HG02981 (cell line): Measurements from ENCODE around the gene SEC24C.
"Not testable (repeated sequence)": the region's sequence is repeated elsewhere in the genome, so short reads cannot be mapped to it uniquely, and the experiment has no call there.

Source experiments
- ATAC-seq: cut with Tn5 transposase; IDR thresholded peaks from one replicate; pipeline ENCODE4 v1.9.1; 2021; ENCODE audit warnings: mild to moderate bottlenecking, moderate library complexity; ENCODE audit not compliant: unreplicated experiment

Gene SEC24C

GRCh38 chr10:73743905-73744663 lies at the start of gene SEC24C:
Gene SEC24C, plus strand, starts transcription at chr10:73744372. Its CDS starts 2,461 bp downstream, at chr10:73746833.
- peak; percentile 92 for ATAC-seq

DNA sequence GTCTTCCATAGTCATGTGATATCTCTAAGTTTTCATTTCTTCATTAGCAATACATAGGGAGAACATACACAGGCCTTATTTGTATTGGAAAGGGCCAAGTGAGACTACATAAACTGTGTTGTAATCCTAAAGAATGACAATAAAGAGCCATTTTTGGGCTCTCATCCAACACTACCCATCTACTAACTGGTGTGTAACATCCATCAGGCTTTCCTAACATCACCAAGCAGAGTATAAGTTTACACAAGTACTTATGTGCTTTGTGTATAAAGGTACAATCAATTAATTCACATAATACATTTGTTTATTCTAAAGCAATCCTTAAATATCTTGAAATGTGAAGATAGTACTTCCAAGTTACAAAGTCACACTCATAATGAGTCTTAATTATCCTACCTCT lies 48.9 kb upstream of the SEC24C start:
- not testable (repeated sequence) for ATAC-seq

DNA sequence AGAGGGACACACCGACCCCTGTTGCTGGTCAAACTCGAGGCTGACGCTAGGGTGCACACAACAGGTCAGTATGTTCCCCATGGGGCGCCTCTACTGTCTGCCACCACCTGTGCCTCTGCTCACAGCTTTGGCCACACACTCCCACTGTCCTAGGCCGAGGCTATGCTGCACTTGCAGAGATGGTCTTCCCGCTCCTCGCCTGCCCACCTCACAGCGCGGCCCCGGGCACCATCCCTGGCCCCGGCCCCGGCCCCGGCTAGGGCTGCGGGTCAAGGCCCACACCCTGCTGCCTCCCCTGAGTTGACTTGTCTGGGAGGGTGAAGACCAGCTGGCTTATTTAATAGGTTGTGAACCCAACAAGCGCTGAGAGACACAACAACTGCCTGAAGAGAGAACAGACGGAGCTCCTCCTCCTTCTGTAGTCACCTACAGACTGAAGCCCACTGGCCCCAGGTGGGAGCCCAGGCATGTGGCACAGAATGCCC lies 46.5 kb upstream of the SEC24C start, which contains the start of gene AGAP5:
Gene AGAP5, minus strand, starts transcription at position 435 of the 485 bp plus-strand sequence. Its CDS starts 354 bp downstream, at position 81.
- ATAC-seq: not testable (repeated sequence)

- not testable (repeated sequence) for ATAC-seq
Measured at GRCh38 chr10:73698819-73699218, 45.4 kb upstream of the SEC24C start.

DNA sequence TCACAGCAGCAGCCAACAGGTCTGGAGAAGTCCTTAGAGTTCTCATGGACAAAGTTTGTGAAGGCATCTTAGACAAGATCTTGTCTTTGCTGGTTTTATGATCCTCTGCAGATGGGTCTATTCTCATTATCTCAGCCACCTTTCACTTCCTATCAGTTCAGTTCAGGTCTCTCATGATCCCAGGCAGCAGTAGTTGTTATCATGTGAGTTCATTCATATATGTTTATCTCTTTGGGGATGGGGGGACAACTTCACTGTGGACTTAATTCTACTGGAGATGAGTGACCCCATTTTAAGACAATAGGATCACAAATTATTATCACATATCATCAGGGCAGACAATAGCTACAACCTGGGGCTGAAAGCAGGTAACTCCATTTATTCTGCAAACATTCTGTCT lies 40.2 kb upstream of the SEC24C start:
- ATAC-seq: not testable (repeated sequence)

GRCh38 chr10:73705506-73706072 lies 38.6 kb upstream of the SEC24C start:
- not testable (repeated sequence) for ATAC-seq

GRCh38 chr10:73706488-73706887 lies 37.7 kb upstream of the SEC24C start:
- ATAC-seq: not testable (repeated sequence)

DNA sequence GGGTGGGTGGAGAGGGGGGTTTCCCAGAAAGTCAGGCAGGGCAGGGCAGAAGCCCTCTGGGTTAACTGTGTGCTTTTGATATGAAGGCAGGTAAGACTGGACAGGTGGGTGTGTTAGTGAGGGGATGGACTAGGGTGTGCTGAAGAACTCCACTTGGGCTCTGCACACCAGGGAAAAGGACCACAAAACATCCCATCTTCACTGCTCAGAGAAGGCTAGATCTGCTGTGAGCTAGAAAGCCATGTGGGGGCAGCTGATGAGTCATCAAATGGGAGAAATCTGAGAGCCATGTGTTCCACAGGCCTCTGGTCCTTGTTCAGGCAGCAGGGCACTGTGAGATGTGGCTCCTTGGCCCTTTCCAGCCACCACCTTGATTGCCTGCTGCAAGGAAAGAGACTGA lies 36.5 kb upstream of the SEC24C start:
- ATAC-seq: not testable (repeated sequence)

DNA sequence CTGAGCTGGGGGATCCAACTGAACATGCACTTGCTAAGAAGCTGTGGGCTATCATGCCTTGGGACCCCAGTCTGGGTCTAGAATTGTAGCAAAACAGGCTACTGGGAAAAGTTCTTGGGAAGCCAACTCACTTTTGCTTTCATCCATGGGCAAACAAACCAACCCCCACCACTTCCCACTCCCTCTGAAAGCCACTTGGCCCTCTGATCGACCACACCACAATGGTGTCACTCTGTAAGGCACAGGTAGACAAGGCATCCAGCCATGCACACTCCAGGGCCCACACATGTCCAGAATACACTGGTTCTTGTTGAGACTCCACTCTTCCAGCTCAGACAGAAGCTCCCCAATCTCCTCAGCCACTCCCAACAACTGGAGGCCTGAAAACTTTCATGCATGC lies 36.0 kb upstream of the SEC24C start:
- ATAC-seq: not testable (repeated sequence)

GRCh38 chr10:73711683-73712082 lies 32.5 kb upstream of the SEC24C start:
- not testable (repeated sequence) for ATAC-seq

GRCh38 chr10:73713912-73714311 lies 30.3 kb upstream of the SEC24C start:
- not testable (repeated sequence) for ATAC-seq

DNA sequence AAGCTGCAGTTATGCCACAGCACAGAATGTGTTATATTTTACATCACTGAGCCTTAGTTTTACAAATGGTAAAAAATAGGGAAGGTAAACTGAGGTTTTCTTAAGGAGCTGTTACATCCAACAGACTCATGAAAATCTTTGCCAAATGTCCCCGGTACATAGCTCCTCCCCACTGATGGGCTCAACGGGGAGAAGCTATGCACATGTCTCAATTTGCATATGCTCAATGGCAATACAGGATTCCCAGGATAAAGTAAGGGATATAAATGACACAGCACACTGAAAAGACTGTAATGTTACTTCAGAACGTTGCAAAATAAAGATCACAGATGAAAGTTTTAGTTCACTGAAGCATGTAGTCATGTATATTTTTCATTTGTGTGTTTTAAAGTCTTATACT lies 29.7 kb upstream of the SEC24C start:
- not testable (repeated sequence) for ATAC-seq

GRCh38 chr10:73715179-73716156 lies 28.7 kb upstream of the SEC24C start:
- not testable (repeated sequence) for ATAC-seq

GRCh38 chr10:73716251-73716650 lies 27.9 kb upstream of the SEC24C start:
- no peak for ATAC-seq

DNA sequence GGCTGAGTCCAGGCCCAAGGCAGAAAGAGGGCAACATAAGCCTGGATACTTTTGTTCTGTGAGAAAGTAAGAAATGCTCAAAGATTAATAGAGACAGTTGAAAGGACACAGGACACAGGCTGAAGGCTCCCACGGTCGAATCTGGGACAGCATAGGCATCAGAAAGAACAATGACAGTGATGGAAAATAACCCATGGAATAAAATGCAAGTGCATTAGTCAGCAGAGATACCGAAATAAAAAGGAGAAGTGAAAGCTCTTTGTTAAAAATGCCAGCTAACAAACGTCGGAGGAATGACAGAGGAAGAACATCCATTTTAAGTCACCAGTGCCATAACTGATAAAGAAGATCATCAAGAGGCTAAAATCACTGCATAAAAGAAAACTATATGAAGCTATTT lies 26.6 kb upstream of the SEC24C start:
- no peak for ATAC-seq

DNA sequence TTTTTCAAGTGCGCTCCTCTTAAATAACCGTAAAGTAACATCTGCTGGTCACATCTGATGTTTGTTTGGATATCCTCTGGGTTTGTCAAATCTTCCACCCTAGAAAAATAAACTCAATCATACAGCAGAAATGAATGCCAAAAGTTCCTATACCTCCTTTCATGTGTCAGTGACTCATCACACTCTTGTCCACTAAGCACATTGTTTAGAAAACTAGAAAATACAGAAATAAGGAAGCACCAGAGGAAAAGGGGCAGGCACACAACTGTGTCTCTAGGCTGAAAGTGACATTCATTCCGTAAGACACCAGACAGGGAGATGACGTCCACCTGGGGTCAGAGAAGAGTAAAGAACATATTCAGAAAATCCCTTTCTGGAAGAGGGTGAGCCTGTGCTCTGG lies 23.6 kb upstream of the SEC24C start:
- ATAC-seq: not testable (repeated sequence)

DNA sequence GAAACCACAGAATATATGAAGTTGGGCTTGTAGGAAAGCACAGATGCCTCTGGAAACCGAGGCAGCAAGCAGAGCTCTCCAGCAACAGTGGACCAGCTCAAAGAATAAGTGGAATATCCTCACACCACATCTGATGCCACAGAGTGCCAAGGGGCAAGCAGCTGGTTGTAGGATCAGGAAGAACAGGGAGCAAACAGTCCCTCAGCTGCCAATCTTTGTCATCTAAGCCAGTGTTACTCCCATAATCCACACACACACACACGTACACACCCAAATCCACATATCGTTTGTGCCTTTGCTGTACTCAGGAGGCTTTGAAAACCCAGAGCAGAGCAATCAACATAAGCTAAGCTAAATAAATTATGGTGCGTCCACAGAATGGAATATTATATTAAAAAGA lies 20.7 kb upstream of the SEC24C start:
- no peak for ATAC-seq

DNA sequence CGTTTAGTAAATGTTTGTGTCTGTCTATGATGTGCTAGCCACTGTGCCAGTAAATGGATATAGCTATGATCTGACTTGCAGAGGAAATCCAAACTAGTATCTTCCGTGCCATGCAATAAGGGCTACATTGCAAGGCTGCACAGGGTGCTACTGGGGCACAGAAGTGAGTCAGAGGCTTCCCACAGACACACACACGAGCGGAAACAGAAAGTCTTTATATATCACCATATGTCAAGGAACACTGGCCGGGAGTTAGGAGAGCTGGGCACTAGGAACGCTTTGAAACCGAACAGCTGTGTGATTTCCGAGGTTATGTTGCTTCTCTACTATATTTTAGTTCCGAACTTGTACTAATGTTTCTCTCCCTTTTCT lies 14.4 kb upstream of the SEC24C start:
- not testable (repeated sequence) for ATAC-seq

- peak; percentile 94 for ATAC-seq
Measured at GRCh38 chr10:73730153-73730906, 13.8 kb upstream of the SEC24C start.
